NB4 (cell line): ENCODE data around the gene KCTD5.

Experiments used
- MYC ChIP-seq: IDR thresholded peaks from 2 replicates; pipeline ENCODE4 v1.6.1; 2011; ENCODE audit warnings: low read depth, low read length
- POLR2A ChIP-seq: IDR thresholded peaks from 2 replicates; pipeline ENCODE4 v1.6.1; 2011; ENCODE audit warnings: mild to moderate bottlenecking; ENCODE audit not compliant: insufficient read length; ENCODE audit errors: extremely low read depth
- TF ChIP-seq, protein P1 (sequence below): IDR thresholded peaks from one replicate; pipeline ENCODE4 v1.5.1; 2012; ENCODE audit warnings: low read depth, low read length
- TF ChIP-seq, protein P2 (sequence below): IDR thresholded peaks from 2 replicates; pipeline ENCODE4 v1.6.1; 2011; ENCODE audit warnings: low read depth, low read length

DNA sequence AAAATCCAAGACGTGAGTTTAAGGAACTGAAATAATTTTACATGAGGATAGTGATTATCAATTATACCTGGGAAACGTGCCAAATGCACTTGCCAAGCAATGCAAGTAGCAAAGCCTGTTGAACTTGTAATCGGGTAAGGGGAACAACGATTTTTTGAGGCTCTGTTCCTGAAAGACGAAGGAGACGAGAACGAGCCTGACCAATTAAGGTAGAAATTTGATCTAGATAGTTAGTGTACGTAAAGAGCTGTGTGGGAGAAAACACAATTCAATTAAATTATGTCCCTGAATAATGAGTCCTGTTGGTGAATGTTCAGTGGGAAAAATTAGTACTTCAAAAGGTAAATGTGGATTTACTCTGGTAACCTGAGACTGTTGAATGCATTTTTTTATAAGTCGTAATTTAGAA lies 17.7 kb upstream of the KCTD5 start:
- TF ChIP-seq, protein P1, sequence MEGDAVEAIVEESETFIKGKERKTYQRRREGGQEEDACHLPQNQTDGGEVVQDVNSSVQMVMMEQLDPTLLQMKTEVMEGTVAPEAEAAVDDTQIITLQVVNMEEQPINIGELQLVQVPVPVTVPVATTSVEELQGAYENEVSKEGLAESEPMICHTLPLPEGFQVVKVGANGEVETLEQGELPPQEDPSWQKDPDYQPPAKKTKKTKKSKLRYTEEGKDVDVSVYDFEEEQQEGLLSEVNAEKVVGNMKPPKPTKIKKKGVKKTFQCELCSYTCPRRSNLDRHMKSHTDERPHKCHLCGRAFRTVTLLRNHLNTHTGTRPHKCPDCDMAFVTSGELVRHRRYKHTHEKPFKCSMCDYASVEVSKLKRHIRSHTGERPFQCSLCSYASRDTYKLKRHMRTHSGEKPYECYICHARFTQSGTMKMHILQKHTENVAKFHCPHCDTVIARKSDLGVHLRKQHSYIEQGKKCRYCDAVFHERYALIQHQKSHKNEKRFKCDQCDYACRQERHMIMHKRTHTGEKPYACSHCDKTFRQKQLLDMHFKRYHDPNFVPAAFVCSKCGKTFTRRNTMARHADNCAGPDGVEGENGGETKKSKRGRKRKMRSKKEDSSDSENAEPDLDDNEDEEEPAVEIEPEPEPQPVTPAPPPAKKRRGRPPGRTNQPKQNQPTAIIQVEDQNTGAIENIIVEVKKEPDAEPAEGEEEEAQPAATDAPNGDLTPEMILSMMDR, result no peak
- TF ChIP-seq MYC (no peak), POLR2A (no peak)
- TF ChIP-seq, protein P2, sequence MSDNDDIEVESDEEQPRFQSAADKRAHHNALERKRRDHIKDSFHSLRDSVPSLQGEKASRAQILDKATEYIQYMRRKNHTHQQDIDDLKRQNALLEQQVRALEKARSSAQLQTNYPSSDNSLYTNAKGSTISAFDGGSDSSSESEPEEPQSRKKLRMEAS, result no peak
